ENCODE results near the gene MYPN.

Gene MYPN

DNA sequence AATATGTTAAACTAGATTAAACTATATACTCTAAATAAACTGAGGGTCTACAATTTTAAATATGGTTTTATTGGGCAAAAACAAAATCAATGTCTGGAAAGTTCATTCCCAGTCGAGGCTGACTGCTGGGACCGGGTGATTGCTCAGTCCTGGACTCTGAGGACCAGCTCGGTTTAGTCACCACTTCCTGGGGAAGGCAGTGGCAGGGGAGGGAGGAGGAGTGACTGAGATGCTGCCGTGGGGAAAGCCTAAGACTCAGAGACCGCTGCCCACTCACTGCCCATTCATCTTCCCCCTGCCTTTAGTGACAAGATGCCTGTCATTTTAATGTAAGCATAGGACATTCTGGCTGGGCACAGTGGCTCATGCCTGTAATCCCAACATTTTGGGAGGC lies 93.7 kb downstream of the MYPN start:
- no peak for DNase-seq (ENCODE audit: insufficient read length, low spot score)
- FAIRE-seq, result no peak
- TF ChIP-seq, protein P1, sequence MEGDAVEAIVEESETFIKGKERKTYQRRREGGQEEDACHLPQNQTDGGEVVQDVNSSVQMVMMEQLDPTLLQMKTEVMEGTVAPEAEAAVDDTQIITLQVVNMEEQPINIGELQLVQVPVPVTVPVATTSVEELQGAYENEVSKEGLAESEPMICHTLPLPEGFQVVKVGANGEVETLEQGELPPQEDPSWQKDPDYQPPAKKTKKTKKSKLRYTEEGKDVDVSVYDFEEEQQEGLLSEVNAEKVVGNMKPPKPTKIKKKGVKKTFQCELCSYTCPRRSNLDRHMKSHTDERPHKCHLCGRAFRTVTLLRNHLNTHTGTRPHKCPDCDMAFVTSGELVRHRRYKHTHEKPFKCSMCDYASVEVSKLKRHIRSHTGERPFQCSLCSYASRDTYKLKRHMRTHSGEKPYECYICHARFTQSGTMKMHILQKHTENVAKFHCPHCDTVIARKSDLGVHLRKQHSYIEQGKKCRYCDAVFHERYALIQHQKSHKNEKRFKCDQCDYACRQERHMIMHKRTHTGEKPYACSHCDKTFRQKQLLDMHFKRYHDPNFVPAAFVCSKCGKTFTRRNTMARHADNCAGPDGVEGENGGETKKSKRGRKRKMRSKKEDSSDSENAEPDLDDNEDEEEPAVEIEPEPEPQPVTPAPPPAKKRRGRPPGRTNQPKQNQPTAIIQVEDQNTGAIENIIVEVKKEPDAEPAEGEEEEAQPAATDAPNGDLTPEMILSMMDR (IDR thresholded peaks at IDR 0.05; ENCODE audit: insufficient read depth, missing control alignments), result no peak

- TF ChIP-seq, protein P1 (IDR thresholded peaks at IDR 0.05; ENCODE audit: insufficient read depth, missing control alignments), result peak; percentile 52
- FAIRE-seq, result peak; percentile 46
- DNase-seq (ENCODE audit: insufficient read length, low spot score), result no peak
These were observed 99.2 kb downstream of the MYPN start for GRCh38 chr10:68208424-68209042.

- FAIRE-seq (no peak), DNase-seq (ENCODE audit: insufficient read length, low spot score) (no peak)
- TF ChIP-seq, protein P1 (IDR thresholded peaks at IDR 0.05; ENCODE audit: insufficient read depth, missing control alignments), result no peak
These were observed 102.4 kb downstream of the MYPN start for GRCh38 chr10:68211669-68212068.

GRCh38 chr10:68212721-68213352 lies 103.5 kb downstream of the MYPN start:
- TF ChIP-seq, protein P1 (IDR thresholded peaks at IDR 0.05; ENCODE audit: insufficient read depth, missing control alignments), result peak; percentile 74
- no peak for FAIRE-seq
- DNase-seq (ENCODE audit: insufficient read length, low spot score), result no peak

DNA sequence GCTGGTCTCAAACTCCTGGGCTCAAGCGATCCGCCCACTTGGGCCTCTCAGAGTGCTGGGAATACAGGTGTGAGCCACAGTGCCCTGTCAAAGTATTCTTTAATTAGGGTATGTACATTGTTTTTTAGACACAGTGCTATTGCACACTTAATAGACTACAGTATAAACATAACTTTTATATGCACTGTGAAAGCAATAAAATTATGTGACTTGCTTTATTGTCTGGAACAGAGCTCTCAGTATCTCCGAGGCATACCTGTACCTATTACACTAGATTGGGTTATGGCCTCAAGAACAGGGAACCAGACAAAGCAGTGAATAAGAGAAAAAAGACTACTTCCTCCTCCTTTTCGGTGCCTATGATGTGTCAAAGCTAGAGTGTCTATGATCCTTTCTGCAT lies 109.5 kb downstream of the MYPN start:
- TF ChIP-seq, protein P1 (IDR thresholded peaks at IDR 0.05; ENCODE audit: insufficient read depth, missing control alignments), result no peak
- FAIRE-seq (no peak), DNase-seq (ENCODE audit: insufficient read length, low spot score) (no peak)

- DNase-seq (ENCODE audit: insufficient read length, low spot score) (no peak), FAIRE-seq (no peak)
- TF ChIP-seq, protein P1 (IDR thresholded peaks at IDR 0.05; ENCODE audit: insufficient read depth, missing control alignments), result no peak
These were observed 111.9 kb downstream of the MYPN start for GRCh38 chr10:68221196-68221595.

DNA sequence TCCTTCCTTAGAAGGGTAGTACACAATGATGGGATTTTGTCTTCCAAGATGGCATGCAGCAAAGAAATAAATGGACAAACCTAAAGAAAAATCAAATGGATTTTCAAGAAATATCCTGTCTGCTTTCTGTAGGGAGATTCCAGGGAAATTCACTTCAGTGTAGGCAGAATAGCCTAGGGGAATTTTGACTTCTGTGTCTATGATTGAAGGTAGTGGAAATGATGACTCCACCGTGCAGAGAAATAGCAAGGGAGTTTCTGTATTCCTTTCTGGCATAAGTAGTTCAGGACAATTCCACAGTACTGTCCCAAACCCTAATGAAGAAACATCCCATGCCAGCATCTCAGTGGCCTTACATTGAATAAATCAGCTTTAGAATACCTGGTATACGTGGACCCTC lies 113.1 kb downstream of the MYPN start:
- TF ChIP-seq, protein P1 (IDR thresholded peaks at IDR 0.05; ENCODE audit: insufficient read depth, missing control alignments), result no peak
- no peak for DNase-seq (ENCODE audit: insufficient read length, low spot score)
- FAIRE-seq, result no peak
